ENCODE measurements around the gene ANO7.

The ANO7 gene

DNA sequence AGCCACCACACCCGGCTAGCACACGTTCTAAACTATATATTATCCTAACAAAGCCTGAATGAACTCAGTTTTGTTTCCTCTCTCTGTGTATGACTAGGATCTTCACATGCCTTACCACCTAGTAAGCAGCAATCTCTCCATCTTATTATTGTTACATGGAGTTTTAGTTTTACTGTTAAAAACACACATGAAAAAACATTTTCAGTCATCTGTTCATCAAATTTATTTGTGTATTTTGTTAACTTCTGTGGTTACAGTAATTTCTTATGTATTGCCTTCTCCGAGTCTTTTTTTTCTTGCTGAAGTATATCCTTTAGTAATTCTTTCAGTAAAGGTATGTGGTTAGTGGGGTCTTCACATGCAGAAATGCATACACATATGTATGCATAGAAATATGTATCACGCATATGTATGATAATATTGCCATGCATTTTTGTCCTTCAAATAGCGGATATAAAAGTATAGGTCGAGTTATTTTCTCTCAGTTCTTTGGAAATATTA lies 31.4 kb downstream of the ANO7 start:
- Histone ChIP-seq H3K27ac (ENCODE audit: low read depth, low read length) (no peak overlapping the region), H3K9ac (ENCODE audit: low read length) (no peak overlapping the region), H3K4me2 (ENCODE audit: low read length) (no peak overlapping the region), H4K91ac (ENCODE audit: low read depth, low read length) (no peak overlapping the region), H2BK5ac (ENCODE audit: low read depth, low read length, poor library complexity) (no peak overlapping the region), H4K12ac (ENCODE audit: low read depth, low read length) (no peak overlapping the region), H2AFZ (ENCODE audit: insufficient read depth, low read length, poor library complexity) (no peak overlapping the region), H3K9me3 (ENCODE audit: insufficient read depth, low read depth, low read length) (peaks cover 2% of the 10 kb centered on the region), H3K4me3 (ENCODE audit: low read depth, low read length) (no peak overlapping the region), H2BK120ac (ENCODE audit: insufficient read depth, low read length, poor library complexity) (no peak overlapping the region), H2BK12ac (ENCODE audit: low read length) (no peak overlapping the region), H2AK5ac (ENCODE audit: low read length) (no peak overlapping the region), H4K8ac (ENCODE audit: low read depth, low read length) (no peak overlapping the region), H3K27me3 (ENCODE audit: insufficient read depth, low read length) (no peaks in the 10 kb centered on the region), H3K4ac (ENCODE audit: low read depth, low read length) (no peak overlapping the region), H3K4me1 (ENCODE audit: control insufficient read depth in 1 of 2, insufficient read depth in 2 of 2, low read length in 2 of 2) (peaks cover 7 to 9% of the 10 kb centered on the region in 2 experiments), H3K14ac (ENCODE audit: low read length) (no peak overlapping the region), H3K79me2 (ENCODE audit: control insufficient read depth, insufficient read depth, low read length, poor library complexity) (peaks cover 2% of the 10 kb centered on the region), H3K79me1 (ENCODE audit: low read length) (peaks cover 5% of the 10 kb centered on the region), H3K36me3 (ENCODE audit: control insufficient read depth in 1 of 2, insufficient read depth in 2 of 2, low read length in 2 of 2) (peaks cover 2 to 6% of the 10 kb centered on the region in 2 experiments), H3K23ac (ENCODE audit: low read length) (no peak overlapping the region), H3K18ac (ENCODE audit: low read length) (no peak overlapping the region)
- DNase-seq, result no peak
- WGBS (ENCODE audit: extremely low coverage, insufficient coverage, insufficient read length), result no CpG with 5 or more reads among the region's 6 CpGs

DNA sequence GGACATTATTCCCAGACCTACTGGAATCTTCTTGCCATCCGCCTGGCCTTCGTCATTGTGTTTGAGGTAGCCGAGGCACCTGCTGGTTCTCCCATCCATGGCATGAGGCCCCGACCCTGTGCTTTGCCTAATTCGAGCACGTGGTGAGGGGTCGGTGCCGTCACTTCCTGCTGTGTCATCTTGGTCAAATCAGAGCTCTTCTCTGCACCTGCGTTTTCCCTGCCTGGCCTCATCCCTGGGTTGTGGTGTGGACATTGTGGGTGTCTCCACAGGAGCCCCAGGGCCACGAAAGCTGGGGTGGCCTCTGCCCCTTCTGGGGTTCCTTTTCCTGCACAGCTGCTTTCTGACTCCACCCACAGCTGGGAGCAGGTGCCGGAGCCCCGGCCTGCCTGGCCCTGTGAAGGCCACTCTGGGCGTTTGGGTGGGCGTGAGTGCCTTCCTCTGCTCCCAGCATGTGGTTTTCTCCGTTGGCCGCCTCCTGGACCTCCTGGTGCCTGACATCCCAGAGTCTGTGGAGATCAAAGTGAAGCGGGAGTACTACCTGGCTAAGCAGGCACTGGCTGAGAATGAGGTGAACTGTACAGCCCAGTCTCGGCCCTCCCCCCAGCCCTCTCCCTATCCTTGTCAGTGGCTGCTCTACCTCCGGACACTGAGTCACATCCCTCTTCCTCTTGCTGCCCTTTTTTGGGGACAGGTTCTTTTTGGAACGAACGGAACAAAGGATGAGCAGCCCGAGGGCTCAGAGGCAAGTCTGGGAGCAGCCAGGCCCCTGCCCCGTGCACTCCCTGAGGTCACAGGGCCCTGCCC lies 34.9 kb downstream of the ANO7 start:
- H3K27ac ChIP-seq (ENCODE audit: low read depth, low read length), result no peak overlapping the region
- no peak overlapping the region for H4K12ac ChIP-seq (ENCODE audit: low read depth, low read length)
- no peak overlapping the region for H3K14ac ChIP-seq (ENCODE audit: low read length)
- no peak overlapping the region for H3K9ac ChIP-seq (ENCODE audit: low read length)
- no peak overlapping the region for H3K18ac ChIP-seq (ENCODE audit: low read length)
- H3K9me3 ChIP-seq (ENCODE audit: insufficient read depth, low read depth, low read length), result no peaks in the 10 kb centered on the region
- no peak overlapping the region for H4K8ac ChIP-seq (ENCODE audit: low read depth, low read length)
- H2BK12ac ChIP-seq (ENCODE audit: low read length), result no peak overlapping the region
- H2AK5ac ChIP-seq (ENCODE audit: low read length), result no peak overlapping the region
- H3K4me3 ChIP-seq (ENCODE audit: low read depth, low read length), result no peak overlapping the region
- H3K27me3 ChIP-seq (ENCODE audit: insufficient read depth, low read length), result no peaks in the 10 kb centered on the region
- H3K4me1 ChIP-seq (ENCODE audit: control insufficient read depth in 1 of 2, insufficient read depth in 2 of 2, low read length in 2 of 2), result peaks cover 0 to 4% of the 10 kb centered on the region in 2 experiments
- no CpG with 5 or more reads among the region's 23 CpGs for WGBS (ENCODE audit: extremely low coverage, insufficient coverage, insufficient read length)
- no peak overlapping the region for H2AFZ ChIP-seq (ENCODE audit: insufficient read depth, low read length, poor library complexity)
- H3K79me2 ChIP-seq (ENCODE audit: control insufficient read depth, insufficient read depth, low read length, poor library complexity), result no peaks in the 10 kb centered on the region
- DNase-seq, result peak in 1 of 2 donors; percentile 37
- no peak overlapping the region for H4K91ac ChIP-seq (ENCODE audit: low read depth, low read length)
- H3K4ac ChIP-seq (ENCODE audit: low read depth, low read length), result no peak overlapping the region
- no peak overlapping the region for H2BK5ac ChIP-seq (ENCODE audit: low read depth, low read length, poor library complexity)
- no peak overlapping the region for H2BK120ac ChIP-seq (ENCODE audit: insufficient read depth, low read length, poor library complexity)
- peaks cover 33 to 36% of the 10 kb centered on the region in 2 experiments for H3K36me3 ChIP-seq (ENCODE audit: control insufficient read depth in 1 of 2, insufficient read depth in 2 of 2, low read length in 2 of 2)
- no peaks in the 10 kb centered on the region for H3K79me1 ChIP-seq (ENCODE audit: low read length)
- H3K4me2 ChIP-seq (ENCODE audit: low read length), result no peak overlapping the region
- no peak overlapping the region for H3K23ac ChIP-seq (ENCODE audit: low read length)

DNA sequence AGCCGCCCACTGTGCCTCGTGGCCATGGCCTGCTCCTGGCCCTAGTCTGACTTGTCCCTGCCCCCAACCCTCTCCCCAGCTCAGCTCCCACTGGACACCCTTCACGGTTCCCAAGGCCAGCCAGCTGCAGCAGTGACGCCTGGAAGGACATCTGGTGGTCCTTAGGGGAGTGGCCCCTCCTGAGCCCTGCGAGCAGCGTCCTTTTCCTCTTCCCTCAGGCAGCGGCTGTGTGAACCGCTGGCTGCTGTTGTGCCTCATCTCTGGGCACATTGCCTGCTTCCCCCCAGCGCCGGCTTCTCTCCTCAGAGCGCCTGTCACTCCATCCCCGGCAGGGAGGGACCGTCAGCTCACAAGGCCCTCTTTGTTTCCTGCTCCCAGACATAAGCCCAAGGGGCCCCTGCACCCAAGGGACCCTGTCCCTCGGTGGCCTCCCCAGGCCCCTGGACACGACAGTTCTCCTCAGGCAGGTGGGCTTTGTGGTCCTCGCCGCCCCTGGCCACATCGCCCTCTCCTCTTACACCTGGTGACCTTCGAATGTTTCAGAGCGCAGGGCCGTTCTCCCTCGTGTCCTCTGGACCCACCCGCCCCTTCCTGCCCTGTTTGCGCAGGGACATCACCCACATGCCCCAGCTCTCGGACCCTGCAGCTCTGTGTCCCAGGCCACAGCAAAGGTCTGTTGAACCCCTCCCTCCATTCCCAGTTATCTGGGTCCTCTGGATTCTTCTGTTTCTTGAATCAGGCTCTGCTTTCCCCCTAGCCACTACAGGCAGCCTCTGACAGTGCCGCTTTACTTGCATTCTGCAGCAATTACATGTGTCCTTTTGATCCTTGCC lies 35.8 kb downstream of the ANO7 start:
- Histone ChIP-seq H3K18ac (ENCODE audit: low read length) (no peak overlapping the region), H3K14ac (ENCODE audit: low read length) (no peak overlapping the region), H3K9me3 (ENCODE audit: insufficient read depth, low read depth, low read length) (no peaks in the 10 kb centered on the region), H3K9ac (ENCODE audit: low read length) (no peak overlapping the region), H3K23ac (ENCODE audit: low read length) (no peak overlapping the region), H3K27me3 (ENCODE audit: insufficient read depth, low read length) (no peaks in the 10 kb centered on the region), H2AFZ (ENCODE audit: insufficient read depth, low read length, poor library complexity) (no peak overlapping the region), H4K91ac (ENCODE audit: low read depth, low read length) (no peak overlapping the region), H2BK120ac (ENCODE audit: insufficient read depth, low read length, poor library complexity) (no peak overlapping the region), H3K4ac (ENCODE audit: low read depth, low read length) (no peak overlapping the region), H3K4me1 (ENCODE audit: control insufficient read depth in 1 of 2, insufficient read depth in 2 of 2, low read length in 2 of 2) (peaks cover 0 to 4% of the 10 kb centered on the region in 2 experiments), H3K79me1 (ENCODE audit: low read length) (no peaks in the 10 kb centered on the region), H2BK5ac (ENCODE audit: low read depth, low read length, poor library complexity) (no peak overlapping the region), H4K12ac (ENCODE audit: low read depth, low read length) (no peak overlapping the region), H4K8ac (ENCODE audit: low read depth, low read length) (no peak overlapping the region), H3K36me3 (ENCODE audit: control insufficient read depth in 1 of 2, insufficient read depth in 2 of 2, low read length in 2 of 2) (peaks cover 41 to 44% of the 10 kb centered on the region in 2 experiments), H3K27ac (ENCODE audit: low read depth, low read length) (no peak overlapping the region), H2AK5ac (ENCODE audit: low read length) (no peak overlapping the region), H3K79me2 (ENCODE audit: control insufficient read depth, insufficient read depth, low read length, poor library complexity) (no peaks in the 10 kb centered on the region), H3K4me3 (ENCODE audit: low read depth, low read length) (no peak overlapping the region), H2BK12ac (ENCODE audit: low read length) (no peak overlapping the region), H3K4me2 (ENCODE audit: low read length) (no peak overlapping the region)
- DNase-seq, result peak; percentile 36 to 43
- WGBS (ENCODE audit: extremely low coverage, insufficient coverage, insufficient read length), result no CpG with 5 or more reads among the region's 26 CpGs

DNA sequence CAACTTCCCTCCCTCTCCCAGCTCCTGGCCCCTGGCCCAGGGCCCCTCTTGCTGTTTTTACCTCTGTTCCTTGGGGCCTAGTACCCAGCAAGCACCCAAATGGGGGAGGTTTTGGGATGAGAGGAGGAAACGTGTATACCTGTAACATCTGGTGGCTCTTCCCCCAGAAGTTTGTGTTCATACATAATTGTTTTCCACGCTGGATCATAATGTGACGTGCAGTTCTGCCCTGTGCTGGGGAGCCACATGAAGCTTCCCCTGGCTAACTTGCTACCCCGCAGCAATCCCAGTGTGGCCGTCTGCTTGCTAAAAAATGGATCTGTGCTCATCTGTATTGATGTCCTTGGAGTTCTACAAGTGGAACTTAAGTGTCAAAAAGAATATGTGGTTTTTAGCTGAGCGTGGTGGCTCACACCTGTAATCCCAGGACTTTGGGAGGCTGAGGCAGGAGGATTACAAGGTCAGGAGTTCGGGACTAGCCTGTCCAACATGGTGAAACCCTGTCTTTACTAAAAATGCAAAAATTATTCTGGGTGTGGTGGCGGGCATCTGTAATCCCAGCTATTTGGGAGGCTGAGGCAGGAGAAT lies 36.5 kb downstream of the ANO7 start:
- H3K36me3 ChIP-seq (ENCODE audit: control insufficient read depth in 1 of 2, insufficient read depth in 2 of 2, low read length in 2 of 2), result peaks cover 48 to 51% of the 10 kb centered on the region in 2 experiments
- H2BK120ac ChIP-seq (ENCODE audit: insufficient read depth, low read length, poor library complexity), result no peak overlapping the region
- no peak overlapping the region for H2AK5ac ChIP-seq (ENCODE audit: low read length)
- no peak overlapping the region for H3K9ac ChIP-seq (ENCODE audit: low read length)
- H3K23ac ChIP-seq (ENCODE audit: low read length), result no peak overlapping the region
- H3K18ac ChIP-seq (ENCODE audit: low read length), result no peak overlapping the region
- no peak overlapping the region for H4K91ac ChIP-seq (ENCODE audit: low read depth, low read length)
- H4K12ac ChIP-seq (ENCODE audit: low read depth, low read length), result no peak overlapping the region
- no peak overlapping the region for H3K14ac ChIP-seq (ENCODE audit: low read length)
- no peak overlapping the region for H3K4me2 ChIP-seq (ENCODE audit: low read length)
- H4K8ac ChIP-seq (ENCODE audit: low read depth, low read length), result no peak overlapping the region
- no peak overlapping the region for H2AFZ ChIP-seq (ENCODE audit: insufficient read depth, low read length, poor library complexity)
- no peak for DNase-seq
- no peak overlapping the region for H3K4ac ChIP-seq (ENCODE audit: low read depth, low read length)
- no CpG with 5 or more reads among the region's 8 CpGs for WGBS (ENCODE audit: extremely low coverage, insufficient coverage, insufficient read length)
- H3K27me3 ChIP-seq (ENCODE audit: insufficient read depth, low read length), result no peaks in the 10 kb centered on the region
- H3K4me3 ChIP-seq (ENCODE audit: low read depth, low read length), result no peak overlapping the region
- H3K4me1 ChIP-seq (ENCODE audit: control insufficient read depth in 1 of 2, insufficient read depth in 2 of 2, low read length in 2 of 2), result peaks cover 0 to 4% of the 10 kb centered on the region in 2 experiments
- no peaks in the 10 kb centered on the region for H3K79me2 ChIP-seq (ENCODE audit: control insufficient read depth, insufficient read depth, low read length, poor library complexity)
- no peaks in the 10 kb centered on the region for H3K79me1 ChIP-seq (ENCODE audit: low read length)
- no peak overlapping the region for H2BK12ac ChIP-seq (ENCODE audit: low read length)
- H3K27ac ChIP-seq (ENCODE audit: low read depth, low read length), result no peak overlapping the region
- no peaks in the 10 kb centered on the region for H3K9me3 ChIP-seq (ENCODE audit: insufficient read depth, low read depth, low read length)
- H2BK5ac ChIP-seq (ENCODE audit: low read depth, low read length, poor library complexity), result no peak overlapping the region
